Measurements from ENCODE around the gene LPAR1.

The LPAR1 gene

DNA sequence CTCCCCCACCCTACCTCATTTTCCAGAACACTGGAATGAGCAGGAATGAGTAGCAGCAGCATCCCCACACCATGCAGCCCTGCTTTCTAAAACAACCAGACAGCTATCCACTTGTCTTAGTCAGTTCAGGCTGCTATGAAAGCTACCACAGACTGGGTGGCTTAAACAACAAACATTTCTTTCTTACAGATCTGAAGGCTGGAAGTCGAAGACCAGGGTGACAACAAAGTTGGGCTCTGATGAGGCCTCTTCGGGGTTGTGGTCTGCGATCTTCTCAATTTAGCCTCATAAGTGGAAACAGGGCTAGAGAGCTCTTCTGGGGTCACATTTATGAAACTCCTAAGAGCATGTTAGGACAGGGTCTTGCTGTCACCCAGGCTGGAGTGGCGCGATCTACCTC lies 38.9 kb downstream of the LPAR1 start:
- DNase-seq (ENCODE audit: low spot score), result peak; percentile 53

DNA sequence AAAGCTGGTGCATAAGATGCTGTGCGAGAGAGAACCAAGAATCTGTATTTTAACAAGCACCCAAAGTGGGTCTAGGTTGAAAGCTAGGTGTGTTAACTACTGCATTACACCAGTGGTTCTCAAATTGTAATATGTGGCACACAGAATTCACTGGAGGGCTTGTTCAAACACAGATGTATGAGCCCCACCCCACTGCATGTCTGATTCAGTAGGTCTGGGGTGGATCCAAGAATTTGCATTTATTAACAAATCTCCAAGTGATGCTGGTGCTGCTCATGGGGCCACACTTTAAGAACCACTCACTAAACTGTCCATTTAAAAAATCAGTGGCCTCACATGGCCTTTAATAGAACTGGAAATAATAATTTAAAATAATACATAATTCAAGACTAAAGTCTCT lies 40.4 kb downstream of the LPAR1 start:
- no peak for DNase-seq (ENCODE audit: low spot score)

DNA sequence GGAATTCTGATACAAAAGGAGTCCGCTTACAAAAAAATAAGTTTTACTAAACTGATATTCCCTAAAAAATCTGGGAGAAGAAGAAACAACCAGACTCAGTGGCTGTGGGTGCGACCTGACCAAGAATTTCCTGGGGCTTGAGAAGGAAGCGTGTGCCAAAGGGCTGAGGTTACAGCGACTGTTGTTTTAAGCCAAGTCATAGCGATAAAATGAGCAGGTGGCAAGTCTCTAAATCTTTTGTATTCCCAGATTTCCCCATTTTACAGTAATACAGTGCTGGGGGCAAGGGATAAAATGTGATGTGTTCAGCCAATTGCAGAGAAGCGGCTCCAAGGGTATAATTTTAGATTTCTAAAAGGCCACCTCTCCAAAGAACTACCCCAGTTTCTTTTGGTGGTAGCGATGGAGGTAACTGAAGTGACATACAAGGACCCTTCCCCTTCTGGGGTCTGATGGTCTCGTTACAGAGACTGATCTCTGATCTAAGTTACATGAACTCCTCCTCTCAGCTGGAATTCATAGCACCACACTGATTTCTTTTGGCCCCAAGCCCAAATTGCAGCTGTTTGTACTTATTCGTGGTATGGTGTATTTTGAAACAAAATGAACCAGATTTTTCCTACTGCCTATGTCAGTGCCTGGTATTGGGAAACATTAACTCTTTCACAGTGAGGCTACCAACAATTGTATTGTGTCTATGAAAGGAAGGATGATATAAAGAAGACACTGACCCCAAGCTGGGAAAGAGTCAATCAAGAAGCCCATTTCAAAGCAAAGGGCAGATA lies 41.6 kb downstream of the LPAR1 start:
- no peak for DNase-seq (ENCODE audit: low spot score)

DNA sequence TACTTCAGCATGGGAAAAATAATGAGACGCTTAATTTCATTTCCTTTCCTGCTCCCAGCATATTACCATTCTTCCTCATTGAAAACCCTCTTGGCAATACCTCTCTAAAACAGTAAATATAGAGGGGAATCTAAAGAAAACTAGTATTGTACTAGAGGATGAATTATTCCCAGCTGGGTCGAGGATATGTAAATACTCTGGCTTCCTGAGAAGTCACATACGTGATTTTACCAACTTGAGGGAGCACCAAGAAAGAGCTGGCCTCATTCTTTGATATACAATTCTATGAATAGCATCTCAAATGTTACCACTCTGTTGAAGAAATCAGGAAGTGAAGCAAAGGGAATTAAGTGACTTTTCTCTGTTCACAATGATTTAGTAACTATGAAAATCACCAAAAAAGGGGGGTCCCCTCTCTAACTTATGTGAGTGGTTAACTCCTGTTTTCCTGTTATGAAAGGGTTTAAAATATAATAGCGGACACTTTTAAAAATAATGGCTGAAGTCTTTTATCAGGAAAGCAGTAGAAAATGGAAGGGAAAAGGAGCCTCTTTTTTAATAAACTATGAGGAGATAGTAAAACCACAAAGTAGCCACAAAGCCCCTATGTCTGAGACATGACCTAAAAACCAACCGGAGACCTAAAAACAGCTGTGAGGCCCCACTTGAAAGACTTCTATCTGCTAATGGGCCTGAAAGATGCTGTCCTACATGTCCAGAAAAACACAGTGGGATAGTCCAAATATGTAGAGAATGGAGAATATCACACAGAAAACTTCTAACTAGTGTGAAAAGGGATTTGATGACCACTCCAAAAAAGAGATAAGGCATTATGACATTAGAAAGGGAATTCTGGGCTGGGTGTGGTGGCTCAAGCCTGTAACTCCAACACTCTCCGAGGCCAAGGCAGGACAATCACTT lies 42.6 kb downstream of the LPAR1 start:
- DNase-seq (ENCODE audit: low spot score), result no peak

DNA sequence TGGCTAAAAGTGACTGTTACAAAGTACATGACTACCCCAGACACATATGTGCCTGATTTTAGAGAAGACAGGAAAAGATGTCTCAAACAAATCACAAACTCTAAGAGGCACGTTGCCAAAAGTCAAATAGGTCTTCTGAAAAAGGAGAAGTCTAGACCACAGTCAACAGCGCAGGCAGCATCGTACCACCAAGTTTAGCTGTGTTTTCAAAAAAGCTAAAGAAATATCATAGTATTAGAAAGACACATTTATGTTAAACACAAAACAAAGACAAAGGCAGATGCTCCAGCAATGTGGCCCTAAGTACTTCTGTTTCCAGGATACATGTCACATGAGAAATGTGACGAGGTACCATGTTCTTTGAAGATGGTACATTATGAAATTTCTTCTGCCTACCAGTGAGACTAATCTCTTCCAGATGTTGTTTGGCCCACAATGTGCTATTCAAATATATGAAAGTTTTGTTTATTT lies 43.5 kb downstream of the LPAR1 start:
- peak; percentile 57 for DNase-seq (ENCODE audit: low spot score)

- no peak for DNase-seq (ENCODE audit: low spot score)
Measured at GRCh38 chr9:110990481-110990880, 47.8 kb downstream of the LPAR1 start.

DNA sequence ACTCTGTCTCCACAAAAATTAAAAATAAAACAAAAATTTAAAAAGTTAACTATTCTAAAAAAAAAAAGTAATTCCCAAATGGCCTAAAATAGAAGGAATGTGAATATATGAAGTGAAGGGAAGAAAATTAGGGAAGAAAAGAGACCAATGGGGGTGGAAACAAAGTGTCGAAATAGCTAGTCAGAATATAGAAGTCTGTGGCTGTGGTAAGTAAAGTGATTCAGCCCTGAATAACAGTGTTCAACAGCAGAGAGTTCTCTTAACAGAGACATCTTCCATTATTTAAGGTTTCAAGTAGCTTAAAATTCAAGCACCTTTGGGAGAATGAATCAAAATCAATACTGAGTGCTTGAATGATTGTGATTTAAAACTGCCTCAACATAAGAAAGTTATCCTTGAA lies 51.7 kb downstream of the LPAR1 start:
- no peak for DNase-seq (ENCODE audit: low spot score)

DNA sequence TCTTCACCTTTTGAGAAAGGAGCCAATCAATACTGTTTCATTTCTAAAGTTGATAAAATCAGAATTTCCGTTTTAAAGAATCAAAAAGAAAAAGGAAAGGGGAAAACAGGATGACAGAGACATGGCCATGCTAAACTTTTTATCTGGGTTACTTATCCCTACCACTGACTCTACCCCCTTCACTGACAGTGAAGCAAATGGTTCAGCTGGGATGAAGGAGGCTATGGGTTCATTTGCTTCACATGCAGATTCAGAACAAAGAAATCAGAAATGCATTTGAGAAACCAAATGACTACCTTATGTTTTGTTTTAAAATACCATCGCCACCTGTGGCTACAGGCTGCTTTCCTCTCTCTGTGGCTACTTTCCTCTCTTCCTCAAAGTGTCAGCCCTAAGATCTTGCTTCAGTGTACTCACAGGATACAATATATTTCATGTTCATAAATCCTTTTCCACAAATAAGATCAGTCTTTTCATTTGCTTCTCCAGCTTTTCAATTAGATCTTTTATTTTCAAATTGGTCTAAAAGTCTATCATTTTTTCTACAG lies 53.3 kb downstream of the LPAR1 start:
- DNase-seq (ENCODE audit: low spot score), result no peak

- DNase-seq (ENCODE audit: low spot score), result no peak
Measured at GRCh38 chr9:110980261-110980660, 58.0 kb downstream of the LPAR1 start.

DNA sequence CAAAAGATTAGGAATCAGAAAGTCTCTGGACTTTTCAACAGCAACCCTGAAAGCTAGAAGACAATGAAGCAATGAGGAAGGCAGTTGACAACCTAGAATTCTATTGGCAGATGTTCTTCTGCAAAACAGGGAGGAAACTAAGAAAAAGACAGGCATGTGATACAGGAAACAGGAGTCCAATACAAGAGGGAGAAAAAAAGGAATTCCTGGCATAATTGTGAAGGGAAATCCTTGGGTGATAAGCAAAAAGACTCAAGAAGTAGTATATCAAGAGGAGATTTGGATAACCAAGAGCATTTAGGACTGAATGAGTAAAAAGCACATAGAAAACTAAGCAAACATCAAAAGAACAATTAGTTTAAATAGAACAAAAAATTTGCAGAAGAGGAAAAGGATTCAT lies 58.6 kb downstream of the LPAR1 start:
- no peak for DNase-seq (ENCODE audit: low spot score)

DNA sequence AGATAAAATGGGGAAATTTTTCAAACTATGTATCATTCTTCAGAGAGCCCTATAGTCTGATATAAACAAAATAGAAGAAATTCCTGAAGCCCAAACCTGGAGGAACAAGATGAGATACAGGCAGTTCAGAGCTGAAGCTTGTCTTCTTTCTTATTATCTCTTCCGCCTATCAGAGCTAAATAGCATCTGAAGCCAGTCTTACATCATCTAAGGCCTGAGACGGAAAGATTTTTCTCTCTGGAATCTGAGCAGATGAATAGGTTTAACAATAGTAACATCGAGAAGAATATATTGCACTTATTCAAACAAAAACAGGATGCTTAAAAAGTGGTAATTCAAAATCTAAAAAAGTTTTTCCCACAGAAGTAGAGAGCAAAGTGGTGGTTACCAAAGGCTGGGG lies 59.8 kb downstream of the LPAR1 start:
- no peak for DNase-seq (ENCODE audit: low spot score)

DNA sequence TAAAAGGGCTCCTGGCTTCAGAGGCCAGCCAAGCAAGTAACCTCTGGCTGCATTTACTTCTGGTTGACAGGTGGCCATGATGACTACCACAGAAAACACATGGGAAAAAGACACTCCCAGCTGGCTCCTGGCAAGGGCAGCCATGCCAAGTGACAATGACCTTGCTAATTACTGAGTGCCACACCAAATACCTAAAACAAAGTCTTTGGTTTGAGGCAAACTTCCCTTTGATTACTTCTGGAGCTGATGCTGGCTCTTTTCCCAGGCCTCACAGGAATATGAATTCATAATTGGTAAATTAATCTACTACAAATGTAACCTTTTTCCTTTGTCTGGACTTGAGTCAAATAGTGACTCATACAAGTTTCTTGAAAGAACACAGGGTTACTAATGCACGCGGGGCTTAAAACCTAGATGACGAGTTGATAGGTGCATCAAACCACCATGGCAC lies 61.0 kb downstream of the LPAR1 start:
- DNase-seq (ENCODE audit: low spot score), result no peak

GRCh38 chr9:110975969-110976368 lies 62.3 kb downstream of the LPAR1 start:
- no peak for DNase-seq (ENCODE audit: low spot score)

- no peak for DNase-seq (ENCODE audit: low spot score)
Measured at GRCh38 chr9:110975278-110975677, 63.0 kb downstream of the LPAR1 start.

GRCh38 chr9:110971705-110972104 lies 66.6 kb downstream of the LPAR1 start:
- peak; percentile 35 for DNase-seq (ENCODE audit: low spot score)

DNA sequence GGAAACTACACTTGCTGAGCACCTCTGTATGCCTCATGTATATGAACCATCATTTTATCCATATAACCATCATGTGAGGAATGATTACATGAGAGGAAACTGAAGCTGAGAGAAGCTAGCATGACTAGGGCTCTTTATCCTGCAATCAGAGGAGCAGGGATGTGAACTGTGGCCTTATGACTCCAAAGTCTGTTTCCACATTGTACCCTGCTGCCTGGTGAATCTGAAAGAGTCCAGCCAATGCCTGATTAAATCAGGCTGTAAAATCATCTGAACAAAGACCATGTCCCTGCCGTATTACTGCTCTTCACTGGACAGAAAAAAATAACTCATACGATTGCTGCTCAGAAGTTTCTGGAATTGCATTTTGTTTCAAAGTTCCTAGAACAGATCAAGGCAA lies 67.0 kb downstream of the LPAR1 start:
- DNase-seq (ENCODE audit: low spot score), result no peak

DNA sequence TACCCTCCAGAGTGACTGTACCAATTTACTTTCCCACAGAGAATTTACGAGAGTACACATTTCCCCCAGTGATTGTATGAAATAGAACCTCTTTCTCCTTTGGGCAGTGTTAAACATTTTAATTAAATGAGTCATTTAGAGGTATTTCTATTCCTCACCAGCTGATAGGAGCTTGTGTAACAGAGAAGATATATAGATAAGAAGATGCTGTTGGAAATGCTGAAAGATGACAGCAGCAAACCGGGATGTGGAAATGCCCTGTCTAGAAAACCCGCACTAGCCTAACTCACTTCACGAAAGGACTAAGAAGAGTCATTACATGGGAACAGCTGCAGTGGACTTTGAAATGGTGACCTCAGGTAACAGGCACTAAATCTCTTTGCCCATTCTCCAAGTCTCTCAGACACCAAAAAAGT lies 68.3 kb downstream of the LPAR1 start:
- DNase-seq (ENCODE audit: low spot score), result no peak

DNA sequence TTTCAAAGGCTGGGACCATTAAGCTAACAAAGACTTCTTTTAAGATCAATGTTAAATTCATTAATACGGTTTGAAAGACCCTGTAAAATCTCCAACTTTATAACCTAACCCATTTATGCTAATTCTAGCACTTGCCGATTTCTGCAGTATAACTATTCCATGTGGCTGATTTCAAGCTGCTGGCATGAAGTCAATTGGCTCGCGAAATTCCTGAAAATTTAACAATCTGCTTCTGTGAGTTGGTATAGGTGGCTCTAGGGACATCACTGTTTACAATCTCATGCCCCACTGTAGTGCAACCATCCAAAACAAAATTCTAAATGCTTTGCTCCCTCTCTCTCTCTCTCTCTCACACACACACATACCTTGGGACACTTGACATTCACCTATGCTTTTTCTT lies 70.2 kb downstream of the LPAR1 start:
- DNase-seq (ENCODE audit: low spot score), result no peak

DNA sequence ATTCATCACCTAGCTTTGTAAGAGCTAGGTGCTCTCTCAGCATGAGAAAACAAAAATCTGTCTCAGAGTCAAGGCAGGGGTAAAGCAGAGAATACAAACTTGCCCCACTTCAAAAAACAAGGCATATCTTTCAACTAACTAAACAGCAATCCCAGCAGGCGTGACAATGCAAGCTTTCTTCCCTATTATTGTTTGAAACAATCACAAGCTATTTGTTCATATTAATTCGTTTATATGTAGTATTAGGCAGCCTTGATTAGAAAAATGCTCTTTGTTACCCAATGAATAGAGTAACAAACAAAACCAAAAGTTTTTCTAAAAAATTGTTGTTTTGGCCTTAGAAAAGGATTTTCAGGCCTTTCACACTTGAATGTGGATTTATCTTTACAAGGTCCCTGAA lies 71.1 kb downstream of the LPAR1 start:
- peak; percentile 70 for DNase-seq (ENCODE audit: low spot score)

GRCh38 chr9:110960288-110960687 lies 78.0 kb downstream of the LPAR1 start:
- DNase-seq (ENCODE audit: low spot score), result no peak

- DNase-seq (ENCODE audit: low spot score), result no peak
Measured at GRCh38 chr9:110958847-110959246, 79.4 kb downstream of the LPAR1 start.

DNA sequence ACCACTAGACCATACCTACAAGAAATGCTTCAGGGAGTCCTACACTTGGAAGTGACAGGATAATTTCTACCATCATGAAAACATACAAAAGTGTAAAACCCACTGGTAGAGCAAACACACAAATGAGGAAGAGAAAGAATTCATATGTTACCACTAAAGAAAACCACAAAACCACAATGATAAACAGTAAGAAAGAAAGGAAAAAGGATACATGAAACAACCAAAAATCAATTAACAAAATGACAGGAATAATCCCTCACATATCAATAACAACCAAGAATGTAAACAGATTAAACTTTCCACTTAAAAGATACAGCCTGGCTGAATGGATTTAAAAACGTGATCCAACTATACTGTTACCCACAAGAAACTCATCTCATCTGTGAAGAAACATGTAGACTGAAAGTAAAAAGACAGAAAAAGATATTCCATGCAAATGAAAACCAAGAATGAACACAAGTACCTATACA lies 83.4 kb downstream of the LPAR1 start:
- no peak for DNase-seq (ENCODE audit: low spot score)

GRCh38 chr9:110952540-110952859 lies 85.8 kb downstream of the LPAR1 start:
- no peak for DNase-seq (ENCODE audit: low spot score)
